ENCODE results near the gene GBP2.

Gene GBP2

DNA sequence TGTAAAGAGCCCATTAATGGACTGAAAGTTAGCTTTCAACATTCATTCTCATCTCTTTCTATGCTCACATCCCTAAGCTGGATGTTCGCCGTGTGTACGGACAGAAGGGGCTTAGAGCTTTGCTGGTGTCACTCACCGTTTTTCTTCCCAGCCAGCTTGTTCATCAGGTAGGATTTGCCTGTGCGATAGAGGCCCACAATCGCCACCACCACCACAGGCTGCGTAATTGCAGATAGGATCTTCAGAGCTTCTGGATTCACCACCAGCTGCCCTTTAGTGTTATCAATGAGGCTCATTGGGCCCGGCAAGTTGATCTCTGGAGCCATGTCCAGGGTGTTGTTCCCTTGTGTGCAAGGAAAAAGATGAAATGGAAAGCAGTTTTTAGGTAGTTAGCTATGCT, 4.3 kb downstream of the GBP2 start:
- no peaks in the 10 kb centered on the region for H3K27me3 ChIP-seq (ENCODE audit: control insufficient read depth in 1 of 2, insufficient read depth in 2 of 2, low read length in 2 of 2)
- peaks cover 40% of the 10 kb centered on the region for H3K36me3 ChIP-seq (ENCODE audit: insufficient read depth, low read length)
- H3K4me1 ChIP-seq (ENCODE audit: insufficient read depth, low read length): peaks cover 3% of the 10 kb centered on the region
- no peaks in the 10 kb centered on the region for H3K9me3 ChIP-seq (ENCODE audit: low read length)
- H3K4me3 ChIP-seq (ENCODE audit: low read depth in 1 of 2, low read length in 2 of 2): no peak overlapping the region
- no peak overlapping the region for H3K27ac ChIP-seq (ENCODE audit: low read depth, low read length)
- no peak overlapping the region for H3K9ac ChIP-seq (ENCODE audit: low read length)

GRCh38 chr1:89114662-89115061, 11.3 kb downstream of the GBP2 start:
- Histone ChIP-seq H3K4me1 (ENCODE audit: insufficient read depth, low read length) (no peaks in the 10 kb centered on the region), H3K4me3 (ENCODE audit: low read depth in 1 of 2, low read length in 2 of 2) (no peak overlapping the region), H3K9ac (ENCODE audit: low read length) (no peak overlapping the region), H3K9me3 (ENCODE audit: low read length) (no peaks in the 10 kb centered on the region), H3K36me3 (ENCODE audit: insufficient read depth, low read length) (peaks cover 83% of the 10 kb centered on the region), H3K27ac (ENCODE audit: low read depth, low read length) (no peak overlapping the region), H3K27me3 (ENCODE audit: control insufficient read depth in 1 of 2, insufficient read depth in 2 of 2, low read length in 2 of 2) (no peaks in the 10 kb centered on the region)

- H3K27me3 ChIP-seq (ENCODE audit: control insufficient read depth in 1 of 2, insufficient read depth in 2 of 2, low read length in 2 of 2): no peaks in the 10 kb centered on the region
- no peaks in the 10 kb centered on the region for H3K9me3 ChIP-seq (ENCODE audit: low read length)
- H3K4me3 ChIP-seq (ENCODE audit: low read depth in 1 of 2, low read length in 2 of 2): no peak overlapping the region
- H3K36me3 ChIP-seq (ENCODE audit: insufficient read depth, low read length): peaks cover 83% of the 10 kb centered on the region
- H3K27ac ChIP-seq (ENCODE audit: low read depth, low read length): no peak overlapping the region
- H3K4me1 ChIP-seq (ENCODE audit: insufficient read depth, low read length): no peaks in the 10 kb centered on the region
- H3K9ac ChIP-seq (ENCODE audit: low read length): no peak overlapping the region
Observed at GRCh38 chr1:89112871-89113613, 12.9 kb downstream of the GBP2 start.

DNA sequence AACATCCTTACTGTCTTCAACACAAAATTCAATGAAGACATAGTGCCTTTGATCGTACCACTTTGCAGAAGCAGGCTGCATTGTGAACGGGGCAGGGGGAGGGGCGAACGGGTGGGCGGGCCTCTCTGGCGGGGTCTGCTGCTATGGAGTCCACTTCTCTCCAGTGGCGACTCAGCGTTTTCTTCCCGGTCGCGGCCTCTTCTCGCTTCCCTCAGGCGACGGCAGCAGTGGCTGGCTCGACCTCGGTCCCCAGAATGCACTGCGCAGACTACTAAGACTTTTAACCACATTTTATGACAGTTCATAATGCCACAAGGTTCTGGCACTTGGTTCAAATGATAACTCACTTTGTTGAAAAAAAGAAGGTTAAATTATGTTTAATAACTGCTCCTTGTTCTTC, 21.2 kb downstream of the GBP2 start:
- no peak overlapping the region for H3K9ac ChIP-seq (ENCODE audit: low read length)
- H3K27ac ChIP-seq (ENCODE audit: low read depth, low read length): no peak overlapping the region
- H3K27me3 ChIP-seq (ENCODE audit: control insufficient read depth in 1 of 2, insufficient read depth in 2 of 2, low read length in 2 of 2): no peaks in the 10 kb centered on the region
- no peaks in the 10 kb centered on the region for H3K4me1 ChIP-seq (ENCODE audit: insufficient read depth, low read length)
- H3K36me3 ChIP-seq (ENCODE audit: insufficient read depth, low read length): peaks cover 44% of the 10 kb centered on the region
- H3K4me3 ChIP-seq (ENCODE audit: low read depth in 1 of 2, low read length in 2 of 2): no peak overlapping the region
- no peaks in the 10 kb centered on the region for H3K9me3 ChIP-seq (ENCODE audit: low read length)

GRCh38 chr1:89104147-89104546, 21.8 kb downstream of the GBP2 start:
- no peaks in the 10 kb centered on the region for H3K9me3 ChIP-seq (ENCODE audit: low read length)
- H3K4me1 ChIP-seq (ENCODE audit: insufficient read depth, low read length): no peaks in the 10 kb centered on the region
- no peak overlapping the region for H3K27ac ChIP-seq (ENCODE audit: low read depth, low read length)
- peaks cover 39% of the 10 kb centered on the region for H3K36me3 ChIP-seq (ENCODE audit: insufficient read depth, low read length)
- H3K4me3 ChIP-seq (ENCODE audit: low read depth in 1 of 2, low read length in 2 of 2): no peak overlapping the region
- H3K9ac ChIP-seq (ENCODE audit: low read length): no peak overlapping the region
- H3K27me3 ChIP-seq (ENCODE audit: control insufficient read depth in 1 of 2, insufficient read depth in 2 of 2, low read length in 2 of 2): no peaks in the 10 kb centered on the region

DNA sequence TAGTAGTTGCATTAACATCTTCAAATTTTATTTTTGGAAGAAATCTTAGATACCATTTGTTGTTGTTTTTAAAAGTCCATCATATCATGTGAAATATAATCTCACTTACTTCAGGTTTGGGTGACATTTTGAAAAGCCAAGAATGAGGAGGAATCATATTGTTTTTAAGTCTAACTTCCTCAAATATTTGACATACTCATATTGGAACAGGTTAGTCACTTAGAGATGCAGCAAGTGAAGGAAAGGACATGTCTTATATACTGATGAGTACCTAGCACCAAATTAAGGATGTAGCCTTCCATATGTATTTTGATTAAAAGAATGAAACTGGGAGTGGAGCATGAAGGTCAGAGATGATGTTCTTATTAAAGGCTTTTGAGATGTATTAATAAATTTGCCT, 23.9 kb downstream of the GBP2 start:
- Histone ChIP-seq H3K27me3 (ENCODE audit: control insufficient read depth in 1 of 2, insufficient read depth in 2 of 2, low read length in 2 of 2) (no peaks in the 10 kb centered on the region), H3K36me3 (ENCODE audit: insufficient read depth, low read length) (peaks cover 21% of the 10 kb centered on the region), H3K9me3 (ENCODE audit: low read length) (no peaks in the 10 kb centered on the region), H3K27ac (ENCODE audit: low read depth, low read length) (no peak overlapping the region), H3K4me3 (ENCODE audit: low read depth in 1 of 2, low read length in 2 of 2) (no peak overlapping the region), H3K9ac (ENCODE audit: low read length) (no peak overlapping the region), H3K4me1 (ENCODE audit: insufficient read depth, low read length) (no peaks in the 10 kb centered on the region)

- Histone ChIP-seq H3K4me1 (ENCODE audit: insufficient read depth, low read length) (no peaks in the 10 kb centered on the region), H3K9me3 (ENCODE audit: low read length) (no peaks in the 10 kb centered on the region), H3K4me3 (ENCODE audit: low read depth in 1 of 2, low read length in 2 of 2) (no peak overlapping the region), H3K27me3 (ENCODE audit: control insufficient read depth in 1 of 2, insufficient read depth in 2 of 2, low read length in 2 of 2) (no peaks in the 10 kb centered on the region), H3K36me3 (ENCODE audit: insufficient read depth, low read length) (peaks cover 7% of the 10 kb centered on the region), H3K9ac (ENCODE audit: low read length) (no peak overlapping the region), H3K27ac (ENCODE audit: low read depth, low read length) (no peak overlapping the region)
Observed at GRCh38 chr1:89100412-89100811, 25.5 kb downstream of the GBP2 start.

DNA sequence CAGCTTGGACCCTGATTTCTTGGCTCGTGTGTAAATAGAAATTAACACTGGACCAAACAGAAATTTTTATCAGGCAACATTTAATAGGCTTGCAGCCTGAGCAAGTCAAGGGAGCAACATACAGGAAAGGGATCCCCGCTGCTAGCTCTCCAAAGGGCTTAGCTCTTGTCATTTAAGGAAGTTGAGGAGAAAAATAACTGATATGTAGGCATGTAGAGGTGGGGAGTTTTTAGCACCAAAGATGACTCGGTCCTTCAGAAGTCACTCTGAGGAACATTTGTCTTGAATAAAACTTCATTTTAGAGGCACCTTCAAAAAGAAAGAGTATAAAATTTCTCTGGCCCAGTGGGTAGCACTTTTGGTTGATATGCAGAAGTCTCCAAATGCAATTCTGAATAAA, 27.1 kb downstream of the GBP2 start:
- H3K4me3 ChIP-seq (ENCODE audit: low read depth in 1 of 2, low read length in 2 of 2): no peak overlapping the region
- no peaks in the 10 kb centered on the region for H3K9me3 ChIP-seq (ENCODE audit: low read length)
- no peak overlapping the region for H3K9ac ChIP-seq (ENCODE audit: low read length)
- no peaks in the 10 kb centered on the region for H3K36me3 ChIP-seq (ENCODE audit: insufficient read depth, low read length)
- no peaks in the 10 kb centered on the region for H3K27me3 ChIP-seq (ENCODE audit: control insufficient read depth in 1 of 2, insufficient read depth in 2 of 2, low read length in 2 of 2)
- H3K4me1 ChIP-seq (ENCODE audit: insufficient read depth, low read length): no peaks in the 10 kb centered on the region
- no peak overlapping the region for H3K27ac ChIP-seq (ENCODE audit: low read depth, low read length)

GRCh38 chr1:89095737-89096136, 30.2 kb downstream of the GBP2 start:
- Histone ChIP-seq H3K4me1 (ENCODE audit: insufficient read depth, low read length) (no peaks in the 10 kb centered on the region), H3K36me3 (ENCODE audit: insufficient read depth, low read length) (no peaks in the 10 kb centered on the region), H3K4me3 (ENCODE audit: low read depth in 1 of 2, low read length in 2 of 2) (no peak overlapping the region), H3K27me3 (ENCODE audit: control insufficient read depth in 1 of 2, insufficient read depth in 2 of 2, low read length in 2 of 2) (no peaks in the 10 kb centered on the region), H3K9me3 (ENCODE audit: low read length) (no peaks in the 10 kb centered on the region), H3K27ac (ENCODE audit: low read depth, low read length) (no peak overlapping the region), H3K9ac (ENCODE audit: low read length) (no peak overlapping the region)

DNA sequence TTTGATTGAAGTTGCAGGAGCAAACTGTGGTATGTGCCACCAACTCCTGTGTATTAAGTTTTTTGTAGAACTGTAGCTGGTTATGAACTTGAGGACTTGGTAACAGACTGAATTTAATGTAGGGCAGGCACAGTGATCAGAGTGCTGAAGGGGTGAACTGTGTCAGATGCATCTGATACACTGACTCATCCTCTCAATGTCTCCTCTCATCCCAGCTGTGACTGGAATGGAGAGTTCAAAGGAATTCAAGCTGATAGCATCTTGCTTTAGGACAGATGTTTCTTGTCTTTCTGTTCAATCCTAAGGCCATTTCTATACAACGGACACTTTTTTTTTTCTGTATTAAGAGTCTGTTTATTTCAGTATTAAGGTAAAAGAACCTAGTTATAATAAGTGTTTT, 36.0 kb downstream of the GBP2 start:
- no peaks in the 10 kb centered on the region for H3K27me3 ChIP-seq (ENCODE audit: control insufficient read depth in 1 of 2, insufficient read depth in 2 of 2, low read length in 2 of 2)
- no peaks in the 10 kb centered on the region for H3K36me3 ChIP-seq (ENCODE audit: insufficient read depth, low read length)
- no peak overlapping the region for H3K4me3 ChIP-seq (ENCODE audit: low read depth in 1 of 2, low read length in 2 of 2)
- H3K9me3 ChIP-seq (ENCODE audit: low read length): no peaks in the 10 kb centered on the region
- H3K9ac ChIP-seq (ENCODE audit: low read length): no peak overlapping the region
- H3K27ac ChIP-seq (ENCODE audit: low read depth, low read length): no peak overlapping the region
- H3K4me1 ChIP-seq (ENCODE audit: insufficient read depth, low read length): no peaks in the 10 kb centered on the region

DNA sequence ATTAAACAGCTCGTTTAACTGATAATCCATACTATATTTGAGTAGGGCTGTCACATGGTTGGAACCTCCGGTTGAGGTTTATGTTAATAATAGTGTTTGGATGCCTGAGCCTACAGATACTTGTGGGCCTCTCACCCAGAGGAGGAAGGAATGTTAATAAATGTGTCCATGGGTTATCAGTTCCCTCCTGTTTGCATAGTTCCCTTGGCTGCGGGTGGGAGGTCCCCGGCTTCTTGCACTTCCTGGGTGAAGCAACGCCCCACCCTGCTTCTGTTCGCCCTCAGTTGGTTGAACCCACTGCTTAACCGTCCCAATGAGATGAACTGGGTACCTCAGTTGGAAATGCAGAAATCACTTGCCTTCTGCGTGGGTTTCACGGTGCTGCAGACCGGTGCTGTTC, 37.3 kb downstream of the GBP2 start:
- no peak overlapping the region for H3K27ac ChIP-seq (ENCODE audit: low read depth, low read length)
- no peak overlapping the region for H3K9ac ChIP-seq (ENCODE audit: low read length)
- no peaks in the 10 kb centered on the region for H3K9me3 ChIP-seq (ENCODE audit: low read length)

GRCh38 chr1:89087241-89087640, 38.7 kb downstream of the GBP2 start:
- Histone ChIP-seq H3K36me3 (ENCODE audit: insufficient read depth, low read length) (no peaks in the 10 kb centered on the region), H3K27ac (ENCODE audit: low read depth, low read length) (no peak overlapping the region), H3K4me3 (ENCODE audit: low read depth in 1 of 2, low read length in 2 of 2) (no peak overlapping the region), H3K4me1 (ENCODE audit: insufficient read depth, low read length) (no peaks in the 10 kb centered on the region), H3K9ac (ENCODE audit: low read length) (no peak overlapping the region), H3K27me3 (ENCODE audit: control insufficient read depth in 1 of 2, insufficient read depth in 2 of 2, low read length in 2 of 2) (no peaks in the 10 kb centered on the region), H3K9me3 (ENCODE audit: low read length) (no peaks in the 10 kb centered on the region)

More for the DNA sequence above, 37.3 kb downstream of the GBP2 start:
- Histone ChIP-seq H3K27me3 (ENCODE audit: control insufficient read depth in 1 of 2, insufficient read depth in 2 of 2, low read length in 2 of 2) (no peaks in the 10 kb centered on the region), H3K4me3 (ENCODE audit: low read depth in 1 of 2, low read length in 2 of 2) (no peak overlapping the region), H3K36me3 (ENCODE audit: insufficient read depth, low read length) (no peaks in the 10 kb centered on the region), H3K4me1 (ENCODE audit: insufficient read depth, low read length) (no peaks in the 10 kb centered on the region)
